ENCODE data around the gene TNPO1.
"Not testable (repeated sequence)": the region's sequence is repeated elsewhere in the genome, so short reads cannot be mapped to it uniquely, and the experiment has no call there.

TNPO1 gene

GRCh38 chr5:72816284-72817075 lies at the start of gene TNPO1:
Gene TNPO1 (plus strand): TSS chr5:72816661. CDS start chr5:72816738, 77 bp downstream.
- Mint-ChIP-seq H3K4me1 (ENCODE audit: low read depth) (peaks cover 27% of the 10 kb centered on the region), H3K4me3 (peak within 1 kb of the TSS; percentile 95), H3K9me3 (ENCODE audit: low read depth) (no peaks in the 10 kb centered on the region), H3K36me3 (no peaks in the 10 kb centered on the region), H3K27me3 (peaks cover 10% of the 10 kb centered on the region), H3K27ac (peak within 1 kb of the TSS; percentile 89)

- H3K4me1 Mint-ChIP-seq (ENCODE audit: low read depth): no peaks in the 10 kb centered on the region
- H3K27ac Mint-ChIP-seq: no peak overlapping the region
These were observed 49.0 kb upstream of the TNPO1 start for GRCh38 chr5:72767289-72768010.

GRCh38 chr5:72770266-72770665 lies 46.2 kb upstream of the TNPO1 start:
- Mint-ChIP-seq H3K27me3 (peaks cover 7% of the 10 kb centered on the region), H3K36me3 (no peaks in the 10 kb centered on the region), H3K4me3 (no peak overlapping the region), H3K4me1 (ENCODE audit: low read depth) (no peaks in the 10 kb centered on the region), H3K27ac (no peak overlapping the region), H3K9me3 (ENCODE audit: low read depth) (peaks cover 3% of the 10 kb centered on the region)

More at GRCh38 chr5:72767289-72768010, 49.0 kb upstream of the TNPO1 start:
- no peaks in the 10 kb centered on the region for H3K36me3 Mint-ChIP-seq
- H3K4me3 Mint-ChIP-seq: no peak overlapping the region
- H3K9me3 Mint-ChIP-seq (ENCODE audit: low read depth): peaks cover 3% of the 10 kb centered on the region
- peaks cover 10% of the 10 kb centered on the region for H3K27me3 Mint-ChIP-seq

GRCh38 chr5:72776684-72777083 lies 39.8 kb upstream of the TNPO1 start:
- H3K27me3 Mint-ChIP-seq: peaks cover 17% of the 10 kb centered on the region
- H3K36me3 Mint-ChIP-seq: peaks cover 15% of the 10 kb centered on the region
- H3K27ac Mint-ChIP-seq: no peak overlapping the region
- peaks cover 40% of the 10 kb centered on the region for H3K9me3 Mint-ChIP-seq (ENCODE audit: low read depth)
- H3K4me3 Mint-ChIP-seq: no peak overlapping the region
- no peaks in the 10 kb centered on the region for H3K4me1 Mint-ChIP-seq (ENCODE audit: low read depth)

GRCh38 chr5:72779520-72779919 lies 36.9 kb upstream of the TNPO1 start:
- Mint-ChIP-seq H3K27ac (no peak overlapping the region), H3K36me3 (peaks cover 15% of the 10 kb centered on the region), H3K4me1 (ENCODE audit: low read depth) (no peaks in the 10 kb centered on the region), H3K27me3 (peaks cover 17% of the 10 kb centered on the region), H3K4me3 (no peak overlapping the region), H3K9me3 (ENCODE audit: low read depth) (peaks cover 40% of the 10 kb centered on the region)

- H3K9me3 Mint-ChIP-seq (ENCODE audit: low read depth): peaks cover 18% of the 10 kb centered on the region
- no peak overlapping the region for H3K4me3 Mint-ChIP-seq
- peaks cover 3% of the 10 kb centered on the region for H3K36me3 Mint-ChIP-seq
- peaks cover 9% of the 10 kb centered on the region for H3K27me3 Mint-ChIP-seq
- H3K4me1 Mint-ChIP-seq (ENCODE audit: low read depth): no peaks in the 10 kb centered on the region
- H3K27ac Mint-ChIP-seq: no peak overlapping the region
These were observed 33.1 kb upstream of the TNPO1 start for GRCh38 chr5:72783354-72783753.

- peaks cover 2% of the 10 kb centered on the region for H3K36me3 Mint-ChIP-seq
- no peak overlapping the region for H3K27ac Mint-ChIP-seq
- H3K27me3 Mint-ChIP-seq: peaks cover 8% of the 10 kb centered on the region
- H3K4me3 Mint-ChIP-seq: no peak overlapping the region
- peaks cover 12% of the 10 kb centered on the region for H3K9me3 Mint-ChIP-seq (ENCODE audit: low read depth)
- no peaks in the 10 kb centered on the region for H3K4me1 Mint-ChIP-seq (ENCODE audit: low read depth)
These were observed 32.3 kb upstream of the TNPO1 start for GRCh38 chr5:72784129-72784528.

GRCh38 chr5:72785801-72786200 lies 30.7 kb upstream of the TNPO1 start:
- no peaks in the 10 kb centered on the region for H3K9me3 Mint-ChIP-seq (ENCODE audit: low read depth)
- no peaks in the 10 kb centered on the region for H3K36me3 Mint-ChIP-seq
- H3K4me3 Mint-ChIP-seq: no peak overlapping the region
- H3K4me1 Mint-ChIP-seq (ENCODE audit: low read depth): no peaks in the 10 kb centered on the region
- peaks cover 5% of the 10 kb centered on the region for H3K27me3 Mint-ChIP-seq
- H3K27ac Mint-ChIP-seq: no peak overlapping the region

GRCh38 chr5:72786676-72787075 lies 29.8 kb upstream of the TNPO1 start:
- no peak overlapping the region for H3K27ac Mint-ChIP-seq
- H3K4me3 Mint-ChIP-seq: no peak overlapping the region
- H3K4me1 Mint-ChIP-seq (ENCODE audit: low read depth): no peaks in the 10 kb centered on the region
- H3K36me3 Mint-ChIP-seq: no peaks in the 10 kb centered on the region
- no peaks in the 10 kb centered on the region for H3K9me3 Mint-ChIP-seq (ENCODE audit: low read depth)
- H3K27me3 Mint-ChIP-seq: peaks cover 5% of the 10 kb centered on the region

- Mint-ChIP-seq H3K4me1 (ENCODE audit: low read depth) (no peaks in the 10 kb centered on the region), H3K27me3 (peaks cover 12% of the 10 kb centered on the region), H3K36me3 (no peaks in the 10 kb centered on the region), H3K27ac (no peak overlapping the region), H3K9me3 (ENCODE audit: low read depth) (no peaks in the 10 kb centered on the region), H3K4me3 (no peak overlapping the region)
These were observed 27.5 kb upstream of the TNPO1 start for GRCh38 chr5:72788866-72789505.

- no peaks in the 10 kb centered on the region for H3K9me3 Mint-ChIP-seq (ENCODE audit: low read depth)
- H3K27me3 Mint-ChIP-seq: peaks cover 15% of the 10 kb centered on the region
- H3K27ac Mint-ChIP-seq: no peak overlapping the region
- H3K4me3 Mint-ChIP-seq: no peak overlapping the region
- no peaks in the 10 kb centered on the region for H3K4me1 Mint-ChIP-seq (ENCODE audit: low read depth)
- no peaks in the 10 kb centered on the region for H3K36me3 Mint-ChIP-seq
These were observed 26.3 kb upstream of the TNPO1 start for GRCh38 chr5:72790186-72790585.

GRCh38 chr5:72792662-72793061 lies 23.8 kb upstream of the TNPO1 start:
- not testable (repeated sequence) for H3K4me1 Mint-ChIP-seq (ENCODE audit: low read depth); H3K4me3 Mint-ChIP-seq; H3K27ac Mint-ChIP-seq; H3K9me3 Mint-ChIP-seq (ENCODE audit: low read depth); H3K36me3 Mint-ChIP-seq
- H3K27me3 Mint-ChIP-seq: peaks cover 13% of the 10 kb centered on the region

- no peak overlapping the region for H3K27ac Mint-ChIP-seq
- no peaks in the 10 kb centered on the region for H3K36me3 Mint-ChIP-seq
These were observed 20.5 kb upstream of the TNPO1 start for GRCh38 chr5:72796001-72796400.

GRCh38 chr5:72799721-72800120 lies 16.7 kb upstream of the TNPO1 start:
- H3K27ac Mint-ChIP-seq: no peak overlapping the region
- H3K36me3 Mint-ChIP-seq: no peaks in the 10 kb centered on the region
- H3K4me3 Mint-ChIP-seq: no peak overlapping the region
- H3K4me1 Mint-ChIP-seq (ENCODE audit: low read depth): no peaks in the 10 kb centered on the region
- H3K9me3 Mint-ChIP-seq (ENCODE audit: low read depth): no peaks in the 10 kb centered on the region
- H3K27me3 Mint-ChIP-seq: peaks cover 2% of the 10 kb centered on the region

More at GRCh38 chr5:72796001-72796400, 20.5 kb upstream of the TNPO1 start:
- no peaks in the 10 kb centered on the region for H3K4me1 Mint-ChIP-seq (ENCODE audit: low read depth)
- peaks cover 11% of the 10 kb centered on the region for H3K27me3 Mint-ChIP-seq
- H3K4me3 Mint-ChIP-seq: no peak overlapping the region
- no peaks in the 10 kb centered on the region for H3K9me3 Mint-ChIP-seq (ENCODE audit: low read depth)

- H3K4me1 Mint-ChIP-seq (ENCODE audit: low read depth); H3K27ac Mint-ChIP-seq; H3K36me3 Mint-ChIP-seq; H3K9me3 Mint-ChIP-seq (ENCODE audit: low read depth); H3K4me3 Mint-ChIP-seq: not testable (repeated sequence)
- peaks cover 14% of the 10 kb centered on the region for H3K27me3 Mint-ChIP-seq
These were observed 7.8 kb upstream of the TNPO1 start for GRCh38 chr5:72808637-72809036.

Data from activated naive CD8-positive, alpha-beta T cell (primary cell).